Panc1 (cell line): Measurements from ENCODE around the gene ACER3.

Experiments used
- CTCF ChIP-seq: fragments of 450-650 bp; IDR thresholded peaks from 2 replicates; pipeline ENCODE4 v1.5.1; 2017; ENCODE audit warnings: mild to moderate bottlenecking
- POLR2AphosphoS5 ChIP-seq: IDR thresholded peaks from 2 replicates; pipeline ENCODE4 v1.6.1; 2012; ENCODE audit warnings: mild to moderate bottlenecking, low read depth, low read length, moderate library complexity
- REST ChIP-seq, 2 experiments: IDR thresholded peaks; 2 replicates each; pipeline ENCODE4 v1.6.1; 2011 to 2012; ENCODE audit warnings: low read depth in 2 of 2, control low read depth in 1 of 2, low read length in 1 of 2, mild to moderate bottlenecking in 1 of 2, moderate library complexity in 1 of 2; ENCODE audit not compliant: insufficient read depth in 1 of 2
- SIN3A ChIP-seq: IDR thresholded peaks from 2 replicates; pipeline ENCODE4 v1.6.1; 2012; ENCODE audit warnings: low read depth, mild to moderate bottlenecking, low read length, moderate library complexity, borderline replicate concordance; ENCODE audit not compliant: insufficient read depth
- TCF7L2 ChIP-seq: IDR thresholded peaks from 2 replicates; pipeline ENCODE4 v1.6.1; 2011; ENCODE audit warnings: mild to moderate bottlenecking, low read depth, low read length, inconsistent platforms

- TF ChIP-seq CTCF, result no peak
- TF ChIP-seq SIN3A, result no peak
- TF ChIP-seq POLR2AphosphoS5, result no peak
- TF ChIP-seq REST (IDR thresholded peaks at IDR 0.05; ENCODE audit: insufficient read depth in 1 of 2, low read depth in 2 of 2, low read length in 1 of 2), result no peak
- no peak for TF ChIP-seq TCF7L2
Observed at GRCh38 chr11:76974179-76974891, 113.6 kb downstream of the ACER3 start.
